ENCODE results near the gene DMXL2.
"Not testable (repeated sequence)": the region's sequence is repeated elsewhere in the genome, so short reads cannot be mapped to it uniquely, and the experiment has no call there.

The DMXL2 gene

DNA sequence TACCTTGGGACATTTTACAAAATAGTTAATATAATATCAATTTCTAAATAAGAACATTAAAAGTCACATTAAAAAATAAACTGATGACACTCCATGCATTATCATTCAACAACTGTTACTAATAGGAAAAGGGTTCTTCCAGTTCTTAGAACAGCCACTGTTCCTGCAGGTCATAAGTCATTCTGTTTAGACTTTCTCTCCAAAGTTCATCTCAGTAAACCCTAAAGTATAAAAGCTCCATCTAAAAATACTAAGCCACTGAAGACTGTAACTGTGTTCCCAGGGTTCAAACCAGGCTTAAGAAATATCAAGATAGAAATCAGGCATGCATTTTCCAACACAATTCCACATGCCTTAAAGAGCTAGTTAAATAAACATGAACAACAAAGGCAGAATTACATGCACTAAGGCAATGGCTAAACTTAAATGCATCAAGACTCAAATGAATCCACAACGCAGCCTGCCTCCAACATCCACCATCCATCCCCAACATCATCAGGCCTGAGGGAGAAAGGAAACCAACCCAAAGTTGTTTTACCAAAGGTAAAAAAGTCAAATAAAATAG lies 46.2 kb downstream of the DMXL2 start:
- no peak overlapping the region for H3K4me3 ChIP-seq (ENCODE audit: low read depth, low read length)

DNA sequence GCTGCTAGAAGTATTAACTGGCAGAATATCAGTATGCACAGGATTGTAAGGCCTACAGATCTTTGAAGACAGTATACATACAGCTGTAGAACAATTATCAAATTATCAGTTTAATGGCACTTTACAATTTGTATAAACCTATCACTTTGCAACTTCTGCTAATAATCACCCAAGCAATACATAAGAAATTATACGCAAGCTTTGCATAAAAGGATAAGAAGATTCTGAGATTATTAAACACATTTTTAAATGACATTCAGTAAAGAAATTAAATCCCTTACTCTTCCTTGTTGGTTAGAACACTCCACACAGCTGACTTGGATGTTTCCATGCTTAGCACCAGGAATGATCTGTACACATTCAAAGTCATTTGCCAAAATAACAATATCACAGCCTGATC lies 46.8 kb downstream of the DMXL2 start:
- H3K4me3 ChIP-seq (ENCODE audit: low read depth, low read length), result no peak overlapping the region
- TF ChIP-seq, protein P1, sequence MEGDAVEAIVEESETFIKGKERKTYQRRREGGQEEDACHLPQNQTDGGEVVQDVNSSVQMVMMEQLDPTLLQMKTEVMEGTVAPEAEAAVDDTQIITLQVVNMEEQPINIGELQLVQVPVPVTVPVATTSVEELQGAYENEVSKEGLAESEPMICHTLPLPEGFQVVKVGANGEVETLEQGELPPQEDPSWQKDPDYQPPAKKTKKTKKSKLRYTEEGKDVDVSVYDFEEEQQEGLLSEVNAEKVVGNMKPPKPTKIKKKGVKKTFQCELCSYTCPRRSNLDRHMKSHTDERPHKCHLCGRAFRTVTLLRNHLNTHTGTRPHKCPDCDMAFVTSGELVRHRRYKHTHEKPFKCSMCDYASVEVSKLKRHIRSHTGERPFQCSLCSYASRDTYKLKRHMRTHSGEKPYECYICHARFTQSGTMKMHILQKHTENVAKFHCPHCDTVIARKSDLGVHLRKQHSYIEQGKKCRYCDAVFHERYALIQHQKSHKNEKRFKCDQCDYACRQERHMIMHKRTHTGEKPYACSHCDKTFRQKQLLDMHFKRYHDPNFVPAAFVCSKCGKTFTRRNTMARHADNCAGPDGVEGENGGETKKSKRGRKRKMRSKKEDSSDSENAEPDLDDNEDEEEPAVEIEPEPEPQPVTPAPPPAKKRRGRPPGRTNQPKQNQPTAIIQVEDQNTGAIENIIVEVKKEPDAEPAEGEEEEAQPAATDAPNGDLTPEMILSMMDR (IDR thresholded peaks at IDR 0.05; ENCODE audit: borderline replicate concordance, insufficient read depth, low read depth, low read length), result no peak

More for the DNA sequence above, 46.2 kb downstream of the DMXL2 start:
- TF ChIP-seq, protein P1 (IDR thresholded peaks at IDR 0.05; ENCODE audit: borderline replicate concordance, insufficient read depth, low read depth, low read length), result no peak

DNA sequence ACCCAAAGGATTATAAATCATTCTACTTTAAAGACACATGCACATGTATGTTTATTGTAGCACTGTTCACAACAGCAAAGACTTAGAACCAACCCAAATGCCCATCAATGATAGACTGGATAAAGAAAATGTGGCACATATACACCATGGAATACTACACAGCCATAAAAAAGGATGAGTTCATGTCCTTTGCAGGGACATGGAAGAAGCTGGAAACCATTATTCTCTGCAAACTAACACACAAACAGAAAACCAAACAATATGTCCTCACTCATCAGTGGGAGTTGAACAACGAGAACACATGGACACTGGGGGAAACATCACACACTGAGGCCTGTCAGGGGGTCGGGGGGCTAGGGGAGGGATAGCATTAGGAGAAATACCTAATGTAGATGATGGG lies 49.2 kb downstream of the DMXL2 start:
- H3K4me3 ChIP-seq (ENCODE audit: low read depth, low read length), result not testable (repeated sequence)

DNA sequence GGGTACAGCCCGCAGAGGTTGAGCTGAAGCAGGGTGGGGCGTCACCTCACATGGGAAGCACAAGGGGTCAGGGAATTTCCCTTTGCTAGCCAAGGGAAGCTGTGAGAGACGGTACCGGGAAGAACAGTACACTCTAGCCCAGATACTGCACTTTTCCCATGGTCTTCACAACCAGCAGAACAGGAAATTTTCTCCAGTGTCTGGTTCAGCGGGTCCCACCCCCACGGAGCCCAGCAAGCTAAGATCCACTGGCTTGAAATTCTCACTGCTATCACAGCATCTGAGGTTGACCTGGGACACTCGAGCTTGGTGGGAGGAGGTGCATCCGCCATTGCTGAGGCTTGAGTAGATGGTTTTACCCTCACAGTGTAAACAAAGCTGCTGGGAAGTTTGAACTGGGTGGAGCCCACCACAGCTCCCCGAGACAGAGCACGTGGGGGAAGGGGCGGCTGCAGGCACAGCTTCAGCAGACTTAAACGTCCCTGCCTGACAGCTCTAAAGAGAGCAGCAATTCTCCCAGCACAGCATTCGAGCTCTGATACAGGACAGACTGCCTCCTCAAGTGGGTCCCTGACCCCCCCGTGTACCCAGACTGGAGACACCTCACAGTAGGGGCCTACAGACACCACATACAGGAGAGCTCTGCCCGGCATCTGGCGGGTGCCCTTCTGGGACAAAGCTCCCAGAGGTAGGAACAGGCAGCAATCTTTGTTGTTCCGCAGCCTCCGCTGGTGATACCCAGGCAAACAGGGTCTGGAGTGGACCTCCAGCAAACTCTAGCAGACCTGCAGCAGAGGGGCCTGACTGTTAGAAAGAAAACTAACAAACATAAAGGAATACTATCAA lies 53.4 kb downstream of the DMXL2 start:
- H3K4me3 ChIP-seq (ENCODE audit: low read depth, low read length), result not testable (repeated sequence)

DNA sequence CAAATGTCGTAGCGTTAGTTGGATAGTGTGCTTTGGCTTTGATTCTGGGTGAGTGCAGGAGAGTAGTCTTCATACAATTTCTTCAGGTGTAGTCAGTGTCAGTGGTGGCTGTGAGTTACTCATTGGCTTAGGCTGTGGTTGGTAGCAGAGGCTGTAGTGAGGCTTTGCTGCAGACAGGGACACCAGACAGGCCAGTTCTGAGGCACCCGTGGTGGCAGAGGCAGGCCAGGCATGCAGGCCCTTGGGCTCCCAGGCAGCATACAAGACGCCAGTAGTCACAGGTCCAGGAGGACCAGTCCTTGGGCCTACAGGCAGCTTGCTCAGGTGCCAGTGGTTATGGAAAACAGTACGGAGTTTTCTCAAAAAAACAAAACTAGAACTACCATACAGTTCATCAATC lies 61.3 kb downstream of the DMXL2 start:
- TF ChIP-seq, protein P1 (IDR thresholded peaks at IDR 0.05; ENCODE audit: borderline replicate concordance, insufficient read depth, low read depth, low read length), result no peak
- no peak overlapping the region for H3K4me3 ChIP-seq (ENCODE audit: low read depth, low read length)

DNA sequence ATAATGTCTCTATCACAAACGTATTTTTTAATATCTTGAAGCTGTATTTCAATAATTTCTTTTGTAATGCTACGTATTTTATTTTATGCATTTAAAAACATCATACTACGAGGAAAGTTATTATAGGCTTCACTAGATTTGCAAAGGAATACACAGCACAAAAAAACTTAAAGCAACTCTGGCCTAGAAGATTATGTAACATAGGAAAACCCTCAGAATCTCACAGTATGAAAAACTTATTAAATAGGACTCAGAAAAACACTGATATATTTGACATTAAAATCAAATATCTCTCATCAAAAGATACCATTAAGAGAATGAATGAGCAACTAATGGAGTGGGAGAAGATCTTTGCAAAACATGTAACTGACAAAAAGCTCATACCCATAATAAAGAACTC lies 63.7 kb downstream of the DMXL2 start:
- TF ChIP-seq, protein P1 (IDR thresholded peaks at IDR 0.05; ENCODE audit: borderline replicate concordance, insufficient read depth, low read depth, low read length), result no peak
- H3K4me3 ChIP-seq (ENCODE audit: low read depth, low read length), result no peak overlapping the region

DNA sequence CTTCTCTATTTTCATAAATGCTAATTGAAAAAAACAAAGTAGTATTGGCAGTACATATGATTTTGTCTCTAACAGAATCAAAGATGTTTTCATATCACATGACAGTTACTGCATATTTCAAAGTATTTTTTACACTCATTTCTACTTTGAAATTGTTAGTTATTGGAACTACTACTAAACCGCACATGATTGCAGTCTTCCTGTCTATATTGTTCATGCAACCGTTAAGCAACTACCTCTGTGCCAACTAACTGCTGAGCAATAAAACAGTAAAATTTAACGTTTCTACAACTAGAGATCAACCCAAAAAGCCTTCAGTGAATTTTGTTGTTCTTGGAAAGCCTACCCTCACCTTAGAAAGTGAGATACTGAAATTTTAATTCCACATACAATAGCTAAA lies 64.2 kb downstream of the DMXL2 start:
- no peak overlapping the region for H3K4me3 ChIP-seq (ENCODE audit: low read depth, low read length)
- TF ChIP-seq, protein P1 (IDR thresholded peaks at IDR 0.05; ENCODE audit: borderline replicate concordance, insufficient read depth, low read depth, low read length), result no peak

DNA sequence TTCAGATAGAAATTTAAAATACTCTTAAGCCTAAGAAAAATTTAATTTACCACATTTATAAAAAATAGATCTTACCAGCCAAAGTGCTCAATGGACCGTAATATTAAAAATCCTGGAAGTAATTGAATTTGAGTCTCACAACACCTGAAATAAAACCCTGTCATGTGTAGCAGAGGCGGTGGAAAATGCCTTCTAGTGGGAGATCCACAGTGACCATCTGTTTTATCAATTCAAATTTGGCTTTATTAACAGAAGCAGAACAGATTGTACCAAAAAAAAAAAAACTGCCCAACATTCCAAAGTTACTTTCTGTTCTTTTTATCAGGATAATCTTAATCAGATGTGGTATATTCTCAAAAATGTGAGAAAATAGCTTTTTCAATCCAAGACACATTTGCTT lies 71.7 kb downstream of the DMXL2 start:
- TF ChIP-seq, protein P1 (IDR thresholded peaks at IDR 0.05; ENCODE audit: borderline replicate concordance, insufficient read depth, low read depth, low read length), result no peak

More for the DNA sequence above, 71.7 kb downstream of the DMXL2 start:
- no peak overlapping the region for H3K4me3 ChIP-seq (ENCODE audit: low read depth, low read length)
